Smooth muscle cell (in vitro differentiated cells): Measurements from ENCODE around the gene UBN2. TPM values are rescaled to one million over a fixed set of nuclear protein-coding genes. Genes with fewer than 3 reads are reported as not detected.
A peak's percentile ranks its signal among the peaks of the same experiment; 100 is the strongest.

ENCODE experiments used
- DNase-seq: peaks from one replicate; lab custom pipeline; 2025; ENCODE audit not compliant: unreplicated experiment; lab: John Stamatoyannopoulos, UW
- H2AFZ ChIP-seq: fragments of 200-600 bp; sonication (generic); 2 replicates; pipeline ENCODE4 v1.6.0; 2016; ENCODE audit warnings: antibody characterized with exemption, low read depth, mild to moderate bottlenecking
- H3F3A ChIP-seq: fragments of 200-600 bp; sonication (generic); 2 replicates; pipeline ENCODE4 v1.6.0; 2017; ENCODE audit warnings: antibody characterized with exemption, low read depth
- H3K27ac ChIP-seq: fragments of 200-600 bp; sonication (generic); 2 replicates; pipeline ENCODE4 v1.5.1; 2016; ENCODE audit warnings: low read depth, mild to moderate bottlenecking
- H3K27me3 ChIP-seq: fragments of 200-600 bp; sonication (generic); 2 replicates; pipeline ENCODE4 v1.6.1; 2016; ENCODE audit warnings: low read depth, mild to moderate bottlenecking
- H3K36me3 ChIP-seq: fragments of 200-600 bp; sonication (generic); 2 replicates; pipeline ENCODE4 v1.5.1; 2016; ENCODE audit warnings: low read depth
- H3K4me1 ChIP-seq: fragments of 200-600 bp; sonication (generic); 2 replicates; pipeline ENCODE4 v1.5.1; 2016; ENCODE audit warnings: low read depth
- H3K4me2 ChIP-seq: fragments of 200-600 bp; sonication (generic); 2 replicates; pipeline ENCODE4 v1.6.0; 2016; ENCODE audit warnings: mild to moderate bottlenecking
- H3K4me3 ChIP-seq: fragments of 200-600 bp; sonication (generic); 2 replicates; pipeline ENCODE4 v1.5.1; 2016; ENCODE audit warnings: mild to moderate bottlenecking
- H3K79me2 ChIP-seq: fragments of 200-600 bp; sonication (generic); 2 replicates; pipeline ENCODE4 v1.6.0; 2016; ENCODE audit warnings: low read depth, mild to moderate bottlenecking
- H3K9ac ChIP-seq: fragments of 200-600 bp; sonication (generic); 2 replicates; pipeline ENCODE4 v1.6.0; 2016; ENCODE audit warnings: low read depth
- H3K9me3 ChIP-seq: fragments of 200-600 bp; sonication (generic); replicated peaks from 2 replicates; pipeline ENCODE4 v1.5.1; 2016; ENCODE audit warnings: low read depth
- H4K20me1 ChIP-seq: fragments of 200-600 bp; sonication (generic); 2 replicates; pipeline ENCODE4 v1.6.0; 2016; ENCODE audit warnings: low read depth
- WGBS: methylation state at CpG from one replicate; pipeline ENCODE4 v1.1.7; 2016; ENCODE audit warnings: low lambda C conversion rate; 5-methylcytosine and 5-hydroxymethylcytosine counted together
- polyA plus RNA-seq: library from polyadenylated mRNA; unstranded; fragments of >200 nt; fragmentation: Nextera tagmentation; extraction: Ambion mirVana; gene quantifications from 2 replicates; pipeline ENCODE4 v1.2.1, GENCODE V29; 2016
- total RNA-seq: library from RNA; depleted of rRNA; stranded (reverse); fragments of >200 nt; gene quantifications from 2 replicates; pipeline ENCODE4 v1.2.3, GENCODE V29; 2014
- TF ChIP-seq, protein P1 (sequence below): fragments of 200-600 bp; sonication (generic); IDR thresholded peaks from 2 replicates; pipeline ENCODE4 v1.5.1; 2017; ENCODE audit warnings: borderline replicate concordance, mild to moderate bottlenecking, antibody characterized with exemption; ENCODE audit not compliant: insufficient read depth, poor library complexity, severe bottlenecking

Gene UBN2
- total and polyA plus RNA-seq, 2 experiments from 2014 or later: 2.5 to 13.4 TPM

DNA sequence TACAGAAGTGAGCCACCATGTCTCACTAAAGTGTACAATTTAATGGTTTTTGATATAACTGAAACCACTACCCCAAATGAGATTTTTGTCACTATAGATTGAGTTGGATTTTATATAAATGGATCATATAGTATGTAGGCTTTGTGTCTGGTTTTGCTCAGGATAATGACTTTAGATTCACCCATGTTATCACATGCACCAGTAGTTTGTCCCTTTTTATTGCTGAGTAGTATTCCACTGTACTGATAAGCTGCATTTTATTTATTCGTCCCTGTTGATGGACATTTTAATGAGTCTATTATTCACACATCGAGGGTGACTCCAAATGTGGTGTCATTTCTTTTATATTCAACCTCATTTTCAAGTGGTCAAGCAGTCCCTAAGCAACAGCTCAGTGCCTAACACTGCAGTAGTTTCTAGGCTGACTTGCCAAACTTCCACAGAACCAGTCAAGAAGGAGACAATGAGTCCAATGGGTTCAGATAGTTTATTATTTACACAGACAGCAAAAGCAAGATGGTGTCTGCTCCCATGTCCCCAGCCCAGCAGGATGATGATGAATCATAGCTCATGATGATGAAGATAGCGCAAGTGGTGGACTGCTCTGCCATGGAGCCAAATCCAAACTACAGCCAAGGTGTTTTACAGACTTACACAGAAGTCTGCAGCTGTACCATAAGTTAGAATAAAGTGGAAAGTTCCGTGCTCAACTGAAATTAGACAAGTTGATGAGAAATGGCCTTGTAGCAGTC is 103.5 kb downstream of the UBN2 start:
- H3K36me3 ChIP-seq: no peaks in the 10 kb centered on the region
- H3K4me3 ChIP-seq: no peak overlapping the region
- no peak overlapping the region for H3K27ac ChIP-seq
- no peaks in the 10 kb centered on the region for H3K27me3 ChIP-seq
- H3K79me2 ChIP-seq: no peaks in the 10 kb centered on the region
- no peak overlapping the region for H3K9ac ChIP-seq
- no peaks in the 10 kb centered on the region for H3K4me1 ChIP-seq
- H3F3A ChIP-seq: peaks cover 8% of the 10 kb centered on the region
- no peak overlapping the region for H3K4me2 ChIP-seq
- no peak overlapping the region for H2AFZ ChIP-seq
- 93% methylated on average over 4 of the region's 4 CpGs for WGBS
- TF ChIP-seq, protein P1, sequence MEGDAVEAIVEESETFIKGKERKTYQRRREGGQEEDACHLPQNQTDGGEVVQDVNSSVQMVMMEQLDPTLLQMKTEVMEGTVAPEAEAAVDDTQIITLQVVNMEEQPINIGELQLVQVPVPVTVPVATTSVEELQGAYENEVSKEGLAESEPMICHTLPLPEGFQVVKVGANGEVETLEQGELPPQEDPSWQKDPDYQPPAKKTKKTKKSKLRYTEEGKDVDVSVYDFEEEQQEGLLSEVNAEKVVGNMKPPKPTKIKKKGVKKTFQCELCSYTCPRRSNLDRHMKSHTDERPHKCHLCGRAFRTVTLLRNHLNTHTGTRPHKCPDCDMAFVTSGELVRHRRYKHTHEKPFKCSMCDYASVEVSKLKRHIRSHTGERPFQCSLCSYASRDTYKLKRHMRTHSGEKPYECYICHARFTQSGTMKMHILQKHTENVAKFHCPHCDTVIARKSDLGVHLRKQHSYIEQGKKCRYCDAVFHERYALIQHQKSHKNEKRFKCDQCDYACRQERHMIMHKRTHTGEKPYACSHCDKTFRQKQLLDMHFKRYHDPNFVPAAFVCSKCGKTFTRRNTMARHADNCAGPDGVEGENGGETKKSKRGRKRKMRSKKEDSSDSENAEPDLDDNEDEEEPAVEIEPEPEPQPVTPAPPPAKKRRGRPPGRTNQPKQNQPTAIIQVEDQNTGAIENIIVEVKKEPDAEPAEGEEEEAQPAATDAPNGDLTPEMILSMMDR: no peak
- no peaks in the 10 kb centered on the region for H3K9me3 ChIP-seq
- H4K20me1 ChIP-seq: no peaks in the 10 kb centered on the region
- no peak for DNase-seq

DNA sequence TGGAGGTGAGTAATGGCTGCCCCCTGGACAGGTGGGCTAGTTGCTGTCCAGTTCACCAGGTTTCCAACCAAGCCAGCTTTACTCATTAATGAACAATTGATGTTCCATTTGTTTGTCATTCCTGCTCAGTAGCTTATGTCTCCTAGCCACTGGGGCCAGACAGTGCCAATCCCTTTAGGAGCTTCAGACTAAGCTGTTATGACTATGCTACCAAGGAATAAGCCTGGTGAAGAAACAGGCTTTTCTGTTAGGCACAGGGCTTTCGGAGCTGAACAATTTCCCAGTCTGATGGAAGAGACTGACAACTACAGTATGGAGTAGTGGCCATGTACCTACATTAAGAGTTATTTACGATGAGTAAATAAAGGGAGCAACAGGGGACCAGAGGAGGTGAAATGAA is 108.0 kb downstream of the UBN2 start:
- no peak overlapping the region for H3K4me2 ChIP-seq
- WGBS: 93% methylated on average over 2 of the region's 2 CpGs
- H3K27me3 ChIP-seq: no peaks in the 10 kb centered on the region
- H3K9ac ChIP-seq: no peak overlapping the region
- H3F3A ChIP-seq: peaks cover 12% of the 10 kb centered on the region
- no peak overlapping the region for H2AFZ ChIP-seq
- no peaks in the 10 kb centered on the region for H4K20me1 ChIP-seq
- no peaks in the 10 kb centered on the region for H3K9me3 ChIP-seq
- no peaks in the 10 kb centered on the region for H3K4me1 ChIP-seq
- no peak overlapping the region for H3K4me3 ChIP-seq
- TF ChIP-seq, protein P1: no peak
- no peaks in the 10 kb centered on the region for H3K36me3 ChIP-seq
- DNase-seq: no peak
- peaks cover 13% of the 10 kb centered on the region for H3K79me2 ChIP-seq
- no peak overlapping the region for H3K27ac ChIP-seq

DNA sequence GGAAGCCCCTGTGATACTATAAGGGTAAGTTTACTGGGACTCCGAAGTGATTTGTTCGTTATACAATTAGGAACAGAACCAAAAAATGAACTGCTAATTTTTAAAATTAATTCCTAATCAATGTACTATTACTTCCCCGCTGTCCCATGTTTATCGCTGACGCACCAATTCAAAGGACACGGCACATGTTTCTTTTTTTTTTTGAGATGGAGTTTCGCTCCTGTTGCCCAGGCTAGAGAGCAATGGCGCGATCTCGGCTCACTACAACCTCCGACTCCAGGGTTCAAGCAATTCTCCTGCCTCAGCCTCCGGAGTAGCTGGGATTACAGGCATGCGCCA is 108.6 kb downstream of the UBN2 start:
- H3K4me1 ChIP-seq: no peaks in the 10 kb centered on the region
- TF ChIP-seq, protein P1: no peak
- no peaks in the 10 kb centered on the region for H4K20me1 ChIP-seq
- H3K27me3 ChIP-seq: no peaks in the 10 kb centered on the region
- peak overlapping the region; percentile 95 for H3K27ac ChIP-seq
- H3K9me3 ChIP-seq: no peaks in the 10 kb centered on the region
- 95% methylated on average over 13 of the region's 13 CpGs for WGBS
- no peak for DNase-seq
- H3K79me2 ChIP-seq: peaks cover 13% of the 10 kb centered on the region
- H3K4me2 ChIP-seq: peak overlapping the region; percentile 56
- peak overlapping the region; percentile 90 for H2AFZ ChIP-seq
- peaks cover 12% of the 10 kb centered on the region for H3F3A ChIP-seq
- no peaks in the 10 kb centered on the region for H3K36me3 ChIP-seq
- no peak overlapping the region for H3K9ac ChIP-seq
- peak overlapping the region; percentile 70 for H3K4me3 ChIP-seq
